GM18909 (cell line): ENCODE results near the gene CPSF7.
A peak's percentile ranks its signal among the peaks of the same experiment; 100 is the strongest.
"Not testable (repeated sequence)": the region's sequence is repeated elsewhere in the genome, so short reads cannot be mapped to it uniquely, and the experiment has no call there.

Source experiments
- ATAC-seq: cut with Tn5 transposase; IDR thresholded peaks from one replicate; pipeline ENCODE4 v1.9.1; 2021; ENCODE audit warnings: mild to moderate bottlenecking; ENCODE audit not compliant: unreplicated experiment, poor library complexity

CPSF7 gene, protein sequence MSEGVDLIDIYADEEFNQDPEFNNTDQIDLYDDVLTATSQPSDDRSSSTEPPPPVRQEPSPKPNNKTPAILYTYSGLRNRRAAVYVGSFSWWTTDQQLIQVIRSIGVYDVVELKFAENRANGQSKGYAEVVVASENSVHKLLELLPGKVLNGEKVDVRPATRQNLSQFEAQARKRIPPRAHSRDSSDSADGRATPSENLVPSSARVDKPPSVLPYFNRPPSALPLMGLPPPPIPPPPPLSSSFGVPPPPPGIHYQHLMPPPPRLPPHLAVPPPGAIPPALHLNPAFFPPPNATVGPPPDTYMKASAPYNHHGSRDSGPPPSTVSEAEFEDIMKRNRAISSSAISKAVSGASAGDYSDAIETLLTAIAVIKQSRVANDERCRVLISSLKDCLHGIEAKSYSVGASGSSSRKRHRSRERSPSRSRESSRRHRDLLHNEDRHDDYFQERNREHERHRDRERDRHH

GRCh38 chr11:61429691-61430582 lies at the start of gene CPSF7, which contains the start of gene SDHAF2:
Gene CPSF7 (minus strand): TSS chr11:61429975. CDS start chr11:61429235, 740 bp downstream.
Gene SDHAF2 (plus strand): TSS chr11:61430124. CDS start chr11:61430147, 23 bp downstream.
- peak; percentile 88 for ATAC-seq

- no peak for ATAC-seq
Measured at GRCh38 chr11:61477727-61478148, 48.0 kb upstream of the CPSF7 start.

GRCh38 chr11:61477126-61477525 lies 47.4 kb upstream of the CPSF7 start:
- no peak for ATAC-seq

DNA sequence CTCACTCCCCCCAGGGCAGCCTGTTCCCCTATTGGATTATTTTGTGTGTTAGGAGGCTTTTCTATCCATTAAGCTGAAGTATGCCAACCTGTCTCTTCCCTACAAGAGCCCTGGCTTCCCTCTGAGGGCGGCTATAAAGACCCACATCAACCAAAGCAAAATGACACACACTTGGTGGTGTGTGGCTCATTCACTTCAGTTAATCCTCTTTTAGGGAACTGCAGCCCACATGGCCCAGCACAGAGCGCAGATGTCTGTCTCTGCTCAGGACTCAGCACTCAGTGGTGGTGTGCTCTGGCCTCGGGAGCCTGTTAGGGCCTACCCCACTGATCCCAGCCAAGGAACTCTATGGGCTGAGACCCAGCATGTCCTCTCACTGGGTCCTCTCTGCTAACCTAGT lies 46.6 kb upstream of the CPSF7 start:
- no peak for ATAC-seq

DNA sequence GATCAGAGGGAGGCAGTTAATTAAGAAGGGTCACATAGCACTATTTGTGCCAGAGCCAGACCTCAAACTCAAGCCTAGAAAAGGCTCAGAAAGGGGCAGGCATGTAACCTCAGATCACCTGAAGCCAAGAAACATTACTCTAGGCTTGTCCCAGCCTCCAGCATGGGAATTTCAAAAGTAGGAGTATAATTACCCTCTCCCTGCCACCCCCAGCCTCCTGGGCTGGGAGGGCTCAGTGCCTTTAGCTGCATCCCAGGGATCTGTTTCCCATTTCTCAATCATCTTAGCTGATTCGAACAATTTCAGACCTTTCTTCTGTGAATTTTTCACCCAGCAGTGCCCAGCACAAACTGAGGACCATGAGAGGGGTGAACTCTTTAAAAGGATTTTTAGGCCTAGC lies 45.7 kb upstream of the CPSF7 start:
- ATAC-seq = no peak

DNA sequence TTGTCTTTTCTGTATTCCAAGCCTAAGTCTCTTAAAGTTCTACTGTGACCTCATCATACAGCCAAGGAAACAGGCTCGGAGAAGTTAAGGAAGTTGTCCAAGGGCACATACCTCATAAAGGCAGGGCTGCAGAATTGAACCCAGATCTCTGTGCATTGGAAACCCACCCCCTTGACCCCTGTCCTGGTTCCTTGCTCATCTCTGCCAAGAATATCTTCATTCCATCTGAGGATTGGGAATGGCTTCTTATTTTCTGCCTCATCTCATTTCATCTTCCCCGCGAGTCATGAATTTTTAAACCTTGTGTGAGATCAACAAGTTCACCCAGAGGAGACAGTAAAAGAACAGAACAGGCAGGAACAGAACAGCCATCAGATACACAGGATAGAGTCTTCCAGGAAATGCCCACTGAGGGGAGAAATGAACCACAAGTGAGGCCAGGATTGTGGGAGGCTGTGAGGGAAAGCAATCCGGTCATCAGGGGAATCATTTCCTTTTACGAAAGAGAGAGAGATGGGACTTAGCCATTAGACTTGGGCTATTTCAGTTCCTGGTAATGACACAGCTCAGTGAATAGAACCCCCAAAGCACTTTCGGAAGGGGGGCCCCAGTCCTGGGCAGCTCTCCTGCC lies 44.4 kb upstream of the CPSF7 start:
- no peak for ATAC-seq

DNA sequence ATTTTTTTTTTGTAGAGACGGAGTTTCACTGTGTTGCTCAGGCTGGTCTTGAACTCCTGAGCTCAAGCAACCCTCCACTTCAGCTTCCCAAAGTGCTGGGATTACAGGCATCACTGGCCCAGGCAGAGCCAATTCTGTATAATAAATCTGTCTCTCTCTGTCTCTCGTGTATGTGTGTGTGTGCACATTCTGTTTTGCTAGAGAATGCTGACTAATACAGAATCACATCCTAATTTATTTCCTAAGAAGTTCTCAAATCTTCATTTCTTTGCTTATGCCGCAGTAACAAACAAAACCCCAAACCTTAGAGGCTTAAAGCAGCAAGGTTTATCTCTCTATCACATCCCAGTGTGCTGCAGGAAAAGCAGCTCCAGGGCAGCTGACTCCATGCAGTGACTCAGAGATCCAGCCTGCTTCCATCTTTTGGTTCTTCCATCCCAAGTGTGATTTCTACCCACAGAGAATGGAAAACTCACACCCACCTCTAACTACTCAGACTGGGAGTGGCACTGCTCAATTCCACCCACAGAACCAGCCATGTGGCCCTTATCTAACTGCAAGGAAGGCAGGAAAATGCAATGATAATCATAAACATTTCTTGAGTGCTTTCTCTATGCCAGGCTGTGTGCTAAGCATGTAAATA lies 43.7 kb upstream of the CPSF7 start:
- no peak for ATAC-seq

DNA sequence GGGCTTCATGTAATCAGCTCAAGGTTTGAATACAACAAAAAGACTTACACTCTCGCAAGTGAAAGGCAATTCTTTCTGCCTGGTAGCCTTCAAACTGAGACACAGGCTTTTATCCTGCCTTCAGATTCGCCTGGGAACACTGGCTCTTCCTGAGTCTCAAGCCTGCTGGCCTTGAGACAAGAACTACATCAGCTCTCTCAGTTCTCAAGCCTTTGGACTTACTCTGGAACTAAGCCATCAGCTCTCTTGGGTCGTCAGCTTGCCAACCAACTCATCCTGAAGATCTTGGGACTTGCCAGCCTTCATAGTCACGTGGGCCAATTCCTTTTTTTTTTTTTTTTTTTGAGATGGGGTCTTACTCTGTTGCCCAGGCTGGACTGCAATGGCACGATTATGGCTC lies 43.1 kb upstream of the CPSF7 start:
- no peak for ATAC-seq

DNA sequence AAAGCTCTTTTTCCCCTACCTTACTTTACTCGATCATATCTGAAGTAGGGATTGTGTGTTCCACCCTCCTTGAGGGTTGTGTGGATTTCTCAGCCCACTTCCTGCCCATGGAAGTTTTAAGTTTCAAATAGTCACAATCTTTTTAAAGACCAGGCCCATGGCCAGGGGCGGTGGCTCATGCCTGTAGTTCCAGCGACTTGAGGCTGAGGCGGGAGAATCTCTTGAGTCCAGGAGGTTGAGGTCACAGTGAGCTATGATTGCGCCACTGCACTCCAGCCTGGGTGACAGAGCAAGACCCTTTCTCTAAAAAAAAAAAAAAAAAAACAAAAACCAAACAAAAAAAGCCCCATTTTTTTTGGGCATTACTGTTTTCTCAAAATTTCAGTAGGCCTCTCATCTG lies 42.5 kb upstream of the CPSF7 start:
- no peak for ATAC-seq

DNA sequence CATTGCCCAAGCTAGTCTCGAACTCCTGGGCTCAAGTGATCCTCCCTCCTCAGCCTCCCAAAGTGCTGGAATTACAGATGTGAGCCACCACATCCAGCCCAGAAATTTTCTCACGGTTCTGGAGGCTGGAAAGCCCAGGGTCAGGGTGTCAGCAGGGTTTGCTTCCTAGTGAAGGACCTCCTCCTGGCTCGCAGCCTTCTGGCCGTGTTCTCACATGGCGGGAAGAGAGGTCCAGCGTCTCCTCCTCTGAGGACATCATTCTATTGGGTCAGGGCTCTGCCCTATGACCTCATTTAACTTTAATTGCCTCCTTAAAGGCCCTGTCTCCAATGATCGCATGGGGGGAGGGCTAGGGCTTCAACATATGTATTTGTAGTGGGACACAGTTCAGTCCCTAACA lies 38.2 kb upstream of the CPSF7 start:
- no peak for ATAC-seq

- not testable (repeated sequence) for ATAC-seq
Measured at GRCh38 chr11:61467602-61468001, 37.8 kb upstream of the CPSF7 start.

DNA sequence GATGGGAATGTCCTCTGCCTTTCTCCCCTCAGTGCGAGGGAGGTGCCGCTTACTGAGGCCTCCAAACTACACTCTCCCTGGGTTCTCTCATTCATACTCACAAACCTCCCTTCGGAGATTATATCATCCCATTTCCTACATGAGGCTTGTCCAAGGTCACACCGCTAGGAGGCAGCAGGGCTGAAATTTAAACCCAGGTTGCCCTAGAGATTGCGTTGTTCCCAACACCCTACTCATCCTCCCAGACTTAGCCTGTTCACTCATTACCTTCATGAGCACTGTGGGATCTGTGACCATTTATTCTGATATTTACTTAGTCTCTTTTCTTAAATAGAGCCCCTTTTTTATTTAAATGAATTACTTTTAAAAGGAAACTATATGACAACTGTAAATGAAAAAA lies 31.2 kb upstream of the CPSF7 start:
- no peak for ATAC-seq

DNA sequence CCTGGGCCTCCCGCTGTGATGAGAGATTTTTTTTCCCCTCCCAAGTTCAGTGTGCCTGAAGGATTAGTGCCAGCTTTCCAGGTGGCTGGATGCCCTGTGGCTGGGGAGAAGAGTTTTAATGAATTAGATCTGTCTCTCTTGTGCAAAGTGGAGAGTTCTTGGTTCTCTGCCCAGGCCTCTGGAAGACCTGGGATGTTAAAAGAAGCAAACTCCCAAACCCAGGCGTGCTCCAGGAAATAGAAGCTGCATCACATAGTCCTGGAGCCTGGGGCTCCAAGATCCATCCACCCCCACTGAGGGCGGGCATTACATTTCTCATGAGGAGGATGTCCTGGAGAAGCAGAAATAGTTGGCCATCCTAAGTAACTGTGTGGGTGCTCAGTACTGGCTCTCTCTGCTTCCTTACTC lies 30.7 kb upstream of the CPSF7 start:
- no peak for ATAC-seq

GRCh38 chr11:61454520-61454919 lies 24.7 kb upstream of the CPSF7 start:
- ATAC-seq = no peak

- ATAC-seq = no peak
Measured at GRCh38 chr11:61453695-61454094, 23.9 kb upstream of the CPSF7 start.

- no peak for ATAC-seq
Measured at GRCh38 chr11:61452825-61453224, 23.1 kb upstream of the CPSF7 start.

GRCh38 chr11:61448552-61448927 lies 18.8 kb upstream of the CPSF7 start:
- no peak for ATAC-seq

GRCh38 chr11:61447601-61448551 lies 18.1 kb upstream of the CPSF7 start:
- ATAC-seq = no peak

- ATAC-seq = peak; percentile 67
Measured at GRCh38 chr11:61446211-61446651, 16.5 kb upstream of the CPSF7 start.
